ENCODE results near the gene WLS. TPM values are rescaled to one million over a fixed set of nuclear protein-coding genes. Genes with fewer than 3 reads are reported as not detected.

The WLS gene
- total and polyA plus RNA-seq, 4 experiments from 2014 or later, result not detected

- CTCF ChIA-PET (ENCODE audit: partially characterized antibody), result interaction anchor here (1.8 kb wide), 1 partner anchor 28 kb away, joined by 3 read pairs; no protein-coding TSS in a partner anchor
- H3K27ac Mint-ChIP-seq, result no peak overlapping the region
- H3K27me3 Mint-ChIP-seq, result peaks cover 1 to 2% of the 10 kb centered on the region in 2 donors
Measured at GRCh38 chr1:68142461-68142860, 89.9 kb downstream of the WLS start.

GRCh38 chr1:68142036-68142435 is 90.3 kb downstream of the WLS start:
- Mint-ChIP-seq H3K36me3 (no peaks in the 10 kb centered on the region), H3K4me3 (no peak overlapping the region), H3K9me3 (no peaks in the 10 kb centered on the region), H3K27ac (no peak overlapping the region), H3K27me3 (peaks cover 1 to 2% of the 10 kb centered on the region in 2 donors), H3K4me1 (no peaks in the 10 kb centered on the region)
- ChIA-PET POLR2A (ENCODE audit: partially characterized antibody) (no interaction called here), CTCF (ENCODE audit: partially characterized antibody) (interaction anchor here (1.8 kb wide), 1 partner anchor 28 kb away, joined by 3 read pairs; no protein-coding TSS in a partner anchor)
- H3K27ac ChIP-seq (ENCODE audit: low read depth, low read length), result no peak overlapping the region
- no peak for DNase-seq
- H3K36me3 ChIP-seq (ENCODE audit: insufficient read depth, low read length), result no peaks in the 10 kb centered on the region
- intact Hi-C loops (cut with micrococcal nuclease), result no loop called here
- H3K4me3 ChIP-seq (ENCODE audit: low read length in 2 of 2), result no peak overlapping the region
- H3K4me1 ChIP-seq (ENCODE audit: insufficient read depth, low read length), result no peaks in the 10 kb centered on the region
- H3K27me3 ChIP-seq (ENCODE audit: insufficient read depth, low read length), result no peaks in the 10 kb centered on the region
- H3K9me3 ChIP-seq (ENCODE audit: control insufficient read depth in 1 of 2, low read length in 2 of 2), result no peaks in the 10 kb centered on the region

More at GRCh38 chr1:68142461-68142860, 89.9 kb downstream of the WLS start:
- POLR2A ChIA-PET (ENCODE audit: partially characterized antibody), result no interaction called here
- Mint-ChIP-seq H3K4me1 (no peaks in the 10 kb centered on the region), H3K36me3 (no peaks in the 10 kb centered on the region), H3K4me3 (no peak overlapping the region), H3K9me3 (no peaks in the 10 kb centered on the region)
- Histone ChIP-seq H3K9me3 (ENCODE audit: control insufficient read depth in 1 of 2, low read length in 2 of 2) (no peaks in the 10 kb centered on the region), H3K27ac (ENCODE audit: low read depth, low read length) (no peak overlapping the region), H3K4me3 (ENCODE audit: low read length in 2 of 2) (no peak overlapping the region), H3K27me3 (ENCODE audit: insufficient read depth, low read length) (no peaks in the 10 kb centered on the region), H3K36me3 (ENCODE audit: insufficient read depth, low read length) (no peaks in the 10 kb centered on the region), H3K4me1 (ENCODE audit: insufficient read depth, low read length) (no peaks in the 10 kb centered on the region)
- DNase-seq, result no peak
- intact Hi-C loops (cut with micrococcal nuclease), result no loop called here

- intact Hi-C loops (cut with micrococcal nuclease), result no loop called here
- POLR2A ChIA-PET (ENCODE audit: partially characterized antibody), result no interaction called here
Measured at GRCh38 chr1:68141071-68142021, 91.0 kb downstream of the WLS start.

GRCh38 chr1:68140536-68140935 is 91.8 kb downstream of the WLS start:
- Mint-ChIP-seq H3K27ac (no peak overlapping the region), H3K36me3 (no peaks in the 10 kb centered on the region), H3K9me3 (peaks cover 0 to 2% (median 0%) of the 10 kb centered on the region in 8 donors), H3K4me3 (no peak overlapping the region), H3K4me1 (no peaks in the 10 kb centered on the region), H3K27me3 (peaks cover 0 to 2% of the 10 kb centered on the region in 2 donors)
- Histone ChIP-seq H3K27ac (ENCODE audit: low read depth, low read length) (no peak overlapping the region), H3K4me3 (ENCODE audit: low read length in 2 of 2) (no peak overlapping the region), H3K4me1 (ENCODE audit: insufficient read depth, low read length) (no peaks in the 10 kb centered on the region), H3K27me3 (ENCODE audit: insufficient read depth, low read length) (no peaks in the 10 kb centered on the region), H3K9me3 (ENCODE audit: control insufficient read depth in 1 of 2, low read length in 2 of 2) (no peaks in the 10 kb centered on the region), H3K36me3 (ENCODE audit: insufficient read depth, low read length) (no peaks in the 10 kb centered on the region)
- ChIA-PET CTCF (ENCODE audit: partially characterized antibody) (no interaction called here), POLR2A (ENCODE audit: partially characterized antibody) (no interaction called here)
- no peak for DNase-seq
- intact Hi-C loops (cut with micrococcal nuclease), result no loop called here

More at GRCh38 chr1:68141071-68142021, 91.0 kb downstream of the WLS start:
- Histone ChIP-seq H3K4me1 (ENCODE audit: insufficient read depth, low read length) (no peaks in the 10 kb centered on the region), H3K9me3 (ENCODE audit: control insufficient read depth in 1 of 2, low read length in 2 of 2) (no peaks in the 10 kb centered on the region), H3K36me3 (ENCODE audit: insufficient read depth, low read length) (no peaks in the 10 kb centered on the region), H3K27ac (ENCODE audit: low read depth, low read length) (no peak overlapping the region), H3K27me3 (ENCODE audit: insufficient read depth, low read length) (no peaks in the 10 kb centered on the region), H3K4me3 (ENCODE audit: low read length in 2 of 2) (no peak overlapping the region)
- H3K4me3 Mint-ChIP-seq, result no peak overlapping the region
- H3K36me3 Mint-ChIP-seq, result no peaks in the 10 kb centered on the region
- H3K27me3 Mint-ChIP-seq, result peaks cover under 1 to 2% of the 10 kb centered on the region in 2 donors
- no peaks in the 10 kb centered on the region for H3K4me1 Mint-ChIP-seq
- CTCF ChIA-PET (ENCODE audit: partially characterized antibody), result interaction anchor here (1.8 kb wide), 1 partner anchor 27 kb away, joined by 3 read pairs; no protein-coding TSS in a partner anchor
- no peak overlapping the region for H3K27ac Mint-ChIP-seq
- no peak for DNase-seq
- no peaks in the 10 kb centered on the region for H3K9me3 Mint-ChIP-seq

- Histone ChIP-seq H3K27ac (ENCODE audit: low read depth, low read length) (no peak overlapping the region), H3K4me3 (ENCODE audit: low read length in 2 of 2) (no peak overlapping the region), H3K36me3 (ENCODE audit: insufficient read depth, low read length) (no peaks in the 10 kb centered on the region), H3K9me3 (ENCODE audit: control insufficient read depth in 1 of 2, low read length in 2 of 2) (no peaks in the 10 kb centered on the region), H3K4me1 (ENCODE audit: insufficient read depth, low read length) (no peaks in the 10 kb centered on the region), H3K27me3 (ENCODE audit: insufficient read depth, low read length) (no peaks in the 10 kb centered on the region)
- CTCF ChIA-PET (ENCODE audit: partially characterized antibody), result no interaction called here
- no peak overlapping the region for H3K4me3 Mint-ChIP-seq
- POLR2A ChIA-PET (ENCODE audit: partially characterized antibody), result no interaction called here
- H3K36me3 Mint-ChIP-seq, result no peaks in the 10 kb centered on the region
- H3K4me1 Mint-ChIP-seq, result no peaks in the 10 kb centered on the region
- H3K27ac Mint-ChIP-seq, result no peak overlapping the region
- DNase-seq, result no peak
- intact Hi-C loops (cut with micrococcal nuclease), result no loop called here
- peaks cover 0 to 2% (median 0%) of the 10 kb centered on the region in 8 donors for H3K9me3 Mint-ChIP-seq
- H3K27me3 Mint-ChIP-seq, result peaks cover 0 to 2% of the 10 kb centered on the region in 2 donors
Measured at GRCh38 chr1:68136187-68136586, 96.1 kb downstream of the WLS start.

- no peaks in the 10 kb centered on the region for H3K9me3 ChIP-seq (ENCODE audit: control insufficient read depth in 1 of 2, low read length in 2 of 2)
- ChIA-PET CTCF (ENCODE audit: partially characterized antibody) (interaction anchor here (1.8 kb wide), 1 partner anchor 12 kb away, joined by 4 read pairs; no protein-coding TSS in a partner anchor), POLR2A (ENCODE audit: partially characterized antibody) (no interaction called here)
- H3K36me3 ChIP-seq (ENCODE audit: insufficient read depth, low read length), result no peaks in the 10 kb centered on the region
- Mint-ChIP-seq H3K4me1 (no peaks in the 10 kb centered on the region), H3K4me3 (no peak overlapping the region), H3K27ac (no peak overlapping the region), H3K9me3 (peaks cover 0 to 2% (median 0%) of the 10 kb centered on the region in 8 donors), H3K36me3 (no peaks in the 10 kb centered on the region), H3K27me3 (no peaks in the 10 kb centered on the region)
- H3K4me3 ChIP-seq (ENCODE audit: low read length in 2 of 2), result no peak overlapping the region
- H3K27ac ChIP-seq (ENCODE audit: low read depth, low read length), result no peak overlapping the region
- intact Hi-C loops (cut with micrococcal nuclease), result no loop called here
- no peak for DNase-seq
- H3K4me1 ChIP-seq (ENCODE audit: insufficient read depth, low read length), result no peaks in the 10 kb centered on the region
- no peaks in the 10 kb centered on the region for H3K27me3 ChIP-seq (ENCODE audit: insufficient read depth, low read length)
Measured at GRCh38 chr1:68132426-68133130, 99.7 kb downstream of the WLS start.

- intact Hi-C loops (cut with micrococcal nuclease), result no loop called here
- Mint-ChIP-seq H3K27me3 (no peaks in the 10 kb centered on the region), H3K4me3 (no peak overlapping the region), H3K4me1 (no peaks in the 10 kb centered on the region), H3K27ac (no peak overlapping the region), H3K36me3 (no peaks in the 10 kb centered on the region), H3K9me3 (peaks cover 0 to 2% (median 0%) of the 10 kb centered on the region in 8 donors)
- ChIA-PET CTCF (ENCODE audit: partially characterized antibody) (interaction anchor here (1.8 to 2.2 kb wide), 2 partner anchors 11 kb away, joined by 4 to 11 read pairs; no protein-coding TSS in a partner anchor), POLR2A (ENCODE audit: partially characterized antibody) (no interaction called here)
- Histone ChIP-seq H3K4me1 (ENCODE audit: insufficient read depth, low read length) (no peaks in the 10 kb centered on the region), H3K36me3 (ENCODE audit: insufficient read depth, low read length) (no peaks in the 10 kb centered on the region), H3K27ac (ENCODE audit: low read depth, low read length) (no peak overlapping the region), H3K4me3 (ENCODE audit: low read length in 2 of 2) (no peak overlapping the region), H3K27me3 (ENCODE audit: insufficient read depth, low read length) (no peaks in the 10 kb centered on the region), H3K9me3 (ENCODE audit: control insufficient read depth in 1 of 2, low read length in 2 of 2) (no peaks in the 10 kb centered on the region)
- no peak for DNase-seq
Measured at GRCh38 chr1:68131261-68131660, 101.1 kb downstream of the WLS start.

Measured in CD4-positive, alpha-beta memory T cell (primary cell).